Loucy (cell line): Measurements from ENCODE around the gene TOX3.

Experiments used
- H2AFZ ChIP-seq: fragments of 200-600 bp; sonication (generic); 2 replicates; pipeline ENCODE4 v1.6.0; 2016; ENCODE audit warnings: antibody characterized with exemption, mild to moderate bottlenecking, low read length, moderate library complexity
- H3F3A ChIP-seq: fragments of 200-600 bp; 2 replicates; pipeline ENCODE4 v1.6.0; 2016; ENCODE audit warnings: antibody characterized with exemption, low read depth, mild to moderate bottlenecking
- H3K27me3 ChIP-seq: fragments of 200-600 bp; sonication (generic); 2 replicates; pipeline ENCODE4 v1.6.1; 2014; ENCODE audit warnings: low read length, mild to moderate bottlenecking; ENCODE audit not compliant: insufficient read depth, poor library complexity, severe bottlenecking
- H3K36me3 ChIP-seq: fragments of 200-600 bp; sonication (generic); 2 replicates; pipeline ENCODE4 v1.6.1; 2016; ENCODE audit warnings: low read length; ENCODE audit not compliant: insufficient read depth
- H3K4me1 ChIP-seq: fragments of 200-600 bp; sonication (generic); 2 replicates; pipeline ENCODE4 v1.5.1; 2014; ENCODE audit warnings: low read length, mild to moderate bottlenecking; ENCODE audit not compliant: insufficient read depth, poor library complexity, severe bottlenecking
- H3K4me2 ChIP-seq: fragments of 200-600 bp; sonication (generic); 2 replicates; pipeline ENCODE4 v1.6.0; 2014; ENCODE audit warnings: antibody characterized with exemption, low read length, low read depth, mild to moderate bottlenecking; ENCODE audit not compliant: poor library complexity, severe bottlenecking
- H3K4me3 ChIP-seq: fragments of 200-600 bp; sonication (generic); 2 replicates; pipeline ENCODE4 v1.5.1; 2014; ENCODE audit warnings: low read length, mild to moderate bottlenecking, mixed read lengths; ENCODE audit not compliant: poor library complexity, severe bottlenecking
- H3K79me2 ChIP-seq: fragments of 200-600 bp; sonication (generic); 2 replicates; pipeline ENCODE4 v1.6.1; 2014; ENCODE audit warnings: low read length; ENCODE audit not compliant: insufficient read depth
- H3K9ac ChIP-seq: fragments of 200-600 bp; sonication (generic); 2 replicates; pipeline ENCODE4 v1.6.0; 2014; ENCODE audit warnings: mild to moderate bottlenecking, low read depth, low read length, moderate library complexity; ENCODE audit not compliant: poor library complexity, severe bottlenecking
- H3K9me2 ChIP-seq: fragments of 200-600 bp; sonication (generic); replicated peaks from 2 replicates; pipeline ENCODE4 v1.6.1; 2016; ENCODE audit warnings: low read depth, low read length, mixed read lengths
- H3K9me3 ChIP-seq: fragments of 200-600 bp; sonication (generic); 2 replicates; pipeline ENCODE4 v1.6.1; 2014; ENCODE audit warnings: mild to moderate bottlenecking, antibody characterized with exemption, low read length, low read depth; ENCODE audit not compliant: insufficient read depth
- H4K20me1 ChIP-seq: fragments of 200-600 bp; sonication (generic); 2 replicates; pipeline ENCODE4 v1.6.0; 2014; ENCODE audit warnings: antibody characterized with exemption, low read length, mild to moderate bottlenecking; ENCODE audit not compliant: insufficient read depth, poor library complexity, severe bottlenecking
- EZH2phosphoT487 ChIP-seq: fragments of 200-600 bp; IDR thresholded peaks from 2 replicates; pipeline ENCODE4 v1.6.1; 2018; ENCODE audit warnings: antibody characterized with exemption, mild to moderate bottlenecking, moderate library complexity, borderline replicate concordance
- TF ChIP-seq, protein P1 (sequence below): fragments of 200-600 bp; sonication (generic); conservative IDR thresholded peaks from 2 replicates; pipeline ENCODE4 v1.5.1; 2014; ENCODE audit warnings: mild to moderate bottlenecking, antibody characterized with exemption, low read length

TOX3 gene

DNA sequence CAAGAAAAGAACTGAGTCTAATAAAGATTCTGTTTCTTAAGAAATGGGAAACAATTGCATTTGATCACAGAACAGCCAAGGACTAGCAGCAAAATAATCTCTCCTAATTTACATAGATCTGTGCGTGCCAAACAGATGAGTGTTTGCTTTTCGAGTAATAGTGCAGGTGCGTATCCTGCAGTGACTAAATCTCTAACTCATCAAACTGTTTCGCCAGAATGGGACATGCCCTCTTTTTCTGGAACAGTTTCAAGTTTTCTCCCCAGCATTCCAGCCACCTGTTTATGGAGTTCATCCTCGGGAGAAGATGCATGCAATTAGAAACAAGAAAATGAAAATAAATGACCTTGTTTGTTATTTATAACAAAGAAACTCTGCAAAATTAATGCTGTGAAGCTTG is 5.7 kb upstream of the TOX3 start:
- no peak overlapping the region for H2AFZ ChIP-seq
- H3K79me2 ChIP-seq: no peaks in the 10 kb centered on the region
- H3K9me2 ChIP-seq: no peaks in the 10 kb centered on the region
- no peaks in the 10 kb centered on the region for H3F3A ChIP-seq
- H3K4me2 ChIP-seq: no peak overlapping the region
- no peaks in the 10 kb centered on the region; the same call in 1 of the 2 replicates for H3K9me3 ChIP-seq
- no peaks in the 10 kb centered on the region for H3K27me3 ChIP-seq
- TF ChIP-seq EZH2phosphoT487: no peak
- TF ChIP-seq, protein P1, sequence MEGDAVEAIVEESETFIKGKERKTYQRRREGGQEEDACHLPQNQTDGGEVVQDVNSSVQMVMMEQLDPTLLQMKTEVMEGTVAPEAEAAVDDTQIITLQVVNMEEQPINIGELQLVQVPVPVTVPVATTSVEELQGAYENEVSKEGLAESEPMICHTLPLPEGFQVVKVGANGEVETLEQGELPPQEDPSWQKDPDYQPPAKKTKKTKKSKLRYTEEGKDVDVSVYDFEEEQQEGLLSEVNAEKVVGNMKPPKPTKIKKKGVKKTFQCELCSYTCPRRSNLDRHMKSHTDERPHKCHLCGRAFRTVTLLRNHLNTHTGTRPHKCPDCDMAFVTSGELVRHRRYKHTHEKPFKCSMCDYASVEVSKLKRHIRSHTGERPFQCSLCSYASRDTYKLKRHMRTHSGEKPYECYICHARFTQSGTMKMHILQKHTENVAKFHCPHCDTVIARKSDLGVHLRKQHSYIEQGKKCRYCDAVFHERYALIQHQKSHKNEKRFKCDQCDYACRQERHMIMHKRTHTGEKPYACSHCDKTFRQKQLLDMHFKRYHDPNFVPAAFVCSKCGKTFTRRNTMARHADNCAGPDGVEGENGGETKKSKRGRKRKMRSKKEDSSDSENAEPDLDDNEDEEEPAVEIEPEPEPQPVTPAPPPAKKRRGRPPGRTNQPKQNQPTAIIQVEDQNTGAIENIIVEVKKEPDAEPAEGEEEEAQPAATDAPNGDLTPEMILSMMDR: no peak
- H3K9ac ChIP-seq: no peak overlapping the region
- H3K36me3 ChIP-seq: no peaks in the 10 kb centered on the region
- no peaks in the 10 kb centered on the region for H3K4me1 ChIP-seq
- H4K20me1 ChIP-seq: no peaks in the 10 kb centered on the region
- H3K4me3 ChIP-seq: no peak overlapping the region

DNA sequence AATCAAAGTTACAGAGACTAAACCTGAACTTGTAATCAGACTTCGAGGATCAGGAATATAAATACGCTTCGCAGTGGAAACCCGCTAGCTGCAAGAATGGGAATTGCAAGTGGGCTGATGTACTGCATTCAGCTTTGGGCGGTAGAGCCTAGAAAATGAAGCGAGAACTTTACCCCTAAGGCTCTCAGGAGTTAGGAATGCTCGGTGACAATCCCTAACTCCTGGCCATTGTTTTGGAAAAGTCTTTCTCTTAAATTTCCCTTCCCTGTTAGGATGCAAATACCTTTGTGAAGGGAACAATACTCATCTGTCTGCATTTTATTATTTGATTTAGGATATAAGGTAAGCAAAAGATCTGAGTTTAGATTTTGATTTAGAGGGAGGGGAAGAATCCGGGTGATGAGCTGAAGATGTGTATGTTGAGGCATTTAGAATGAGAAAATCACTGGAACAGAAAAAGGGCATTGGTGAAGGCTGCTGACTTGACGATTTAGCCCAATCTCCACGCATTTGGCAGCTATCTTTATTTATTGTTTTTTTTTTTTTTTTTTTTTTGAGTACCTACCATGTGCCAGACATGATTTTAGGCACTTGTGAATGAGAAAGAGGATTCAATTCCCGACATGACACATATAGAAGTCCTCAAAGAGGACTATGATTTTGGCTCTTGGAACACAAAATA is 2.2 kb upstream of the TOX3 start:
- H3F3A ChIP-seq: no peaks in the 10 kb centered on the region
- no peaks in the 10 kb centered on the region for H3K9me2 ChIP-seq
- no peaks in the 10 kb centered on the region for H4K20me1 ChIP-seq
- H3K36me3 ChIP-seq: no peaks in the 10 kb centered on the region
- TF ChIP-seq, protein P1: no peak
- H3K27me3 ChIP-seq: no peaks in the 10 kb centered on the region
- no peak overlapping the region for H3K9ac ChIP-seq
- H3K4me2 ChIP-seq: no peak overlapping the region
- H3K4me3 ChIP-seq: no peak overlapping the region
- H3K4me1 ChIP-seq: no peaks in the 10 kb centered on the region
- H3K9me3 ChIP-seq: no peaks in the 10 kb centered on the region; the same call in 1 of the 2 replicates
- H3K79me2 ChIP-seq: no peaks in the 10 kb centered on the region
- no peak overlapping the region for H2AFZ ChIP-seq

DNA sequence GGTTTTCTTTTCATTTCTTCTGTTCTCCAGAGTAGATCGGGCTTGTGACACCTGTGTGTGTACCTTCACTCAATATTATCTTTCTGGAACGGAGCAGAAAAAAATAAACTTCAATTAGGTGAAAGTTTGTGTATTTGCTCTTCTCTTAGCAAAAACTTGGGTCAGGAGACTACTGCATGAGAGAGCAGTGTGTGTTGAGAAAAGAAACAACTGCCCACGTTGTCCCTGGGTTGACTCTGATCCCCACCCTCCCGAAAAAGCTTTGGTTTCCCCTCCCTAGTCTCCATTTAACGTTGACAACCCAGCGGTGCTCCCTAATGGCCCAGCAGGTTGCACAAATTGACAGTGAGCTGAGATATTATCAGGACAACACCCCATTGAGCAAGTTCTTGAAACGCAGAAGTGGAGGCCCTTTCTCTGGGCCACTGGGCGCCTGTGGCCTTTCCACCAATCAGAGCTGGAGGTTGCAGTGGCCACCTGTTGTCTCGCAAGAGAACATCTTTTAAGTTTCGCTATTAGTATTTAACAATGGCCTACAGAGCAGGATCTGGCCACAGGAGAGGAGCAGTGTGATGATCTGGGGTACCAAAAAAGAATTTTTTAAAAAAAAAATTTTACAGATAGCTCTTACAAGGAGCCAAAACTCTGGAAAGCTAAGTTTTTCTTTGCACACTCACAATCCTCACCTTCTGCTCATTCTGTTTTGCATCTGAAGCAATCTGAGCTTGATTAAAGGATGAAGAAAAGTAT is 1.5 kb upstream of the TOX3 start:
- TF ChIP-seq, protein P1: no peak
- no peak for TF ChIP-seq EZH2phosphoT487
- no peaks in the 10 kb centered on the region for H3F3A ChIP-seq

More for the DNA sequence above, 1.5 kb upstream of the TOX3 start:
- Histone ChIP-seq H4K20me1 (no peaks in the 10 kb centered on the region), H3K9ac (no peak overlapping the region), H3K4me2 (no peak overlapping the region), H3K36me3 (no peaks in the 10 kb centered on the region), H3K9me3 (no peaks in the 10 kb centered on the region; the same call in 1 of the 2 replicates), H3K4me3 (no peak overlapping the region), H2AFZ (no peak overlapping the region), H3K27me3 (no peaks in the 10 kb centered on the region), H3K79me2 (no peaks in the 10 kb centered on the region), H3K9me2 (no peaks in the 10 kb centered on the region), H3K4me1 (no peaks in the 10 kb centered on the region)
